ENCODE data around the gene SLC2A9. TPM values are rescaled to one million over a fixed set of nuclear protein-coding genes. Genes with fewer than 3 reads are reported as not detected.
"Not testable (repeated sequence)": the region's sequence is repeated elsewhere in the genome, so short reads cannot be mapped to it uniquely, and the experiment has no call there.

SLC2A9 gene
- total RNA-seq, 1 experiment from 2014 or later, result 1.2 TPM

GRCh38 chr4:9826551-9826950 is 194.7 kb downstream of the SLC2A9 start:
- no peak for DNase-seq (ENCODE audit: low read depth)

GRCh38 chr4:9825049-9825448 is 196.2 kb downstream of the SLC2A9 start:
- no peak for DNase-seq (ENCODE audit: low read depth)

- no peak for DNase-seq (ENCODE audit: low read depth)
Observed at GRCh38 chr4:9820343-9820742, 201.0 kb downstream of the SLC2A9 start.

- no peak for DNase-seq (ENCODE audit: low read depth)
Observed at GRCh38 chr4:9816285-9816684, 205.0 kb downstream of the SLC2A9 start.

- peak; percentile 13 for DNase-seq (ENCODE audit: low read depth)
Observed at GRCh38 chr4:9812501-9813340, 208.6 kb downstream of the SLC2A9 start.

GRCh38 chr4:9811806-9812205 is 209.5 kb downstream of the SLC2A9 start:
- DNase-seq (ENCODE audit: low read depth), result no peak

GRCh38 chr4:9808077-9808476 is 213.2 kb downstream of the SLC2A9 start:
- DNase-seq (ENCODE audit: low read depth), result no peak

GRCh38 chr4:9804918-9805317 is 216.4 kb downstream of the SLC2A9 start:
- peak; percentile 29 for DNase-seq (ENCODE audit: low read depth)

GRCh38 chr4:9800848-9801247 is 220.4 kb downstream of the SLC2A9 start:
- DNase-seq (ENCODE audit: low read depth), result peak; percentile 15

- DNase-seq (ENCODE audit: low read depth), result not testable (repeated sequence)
Observed at GRCh38 chr4:9796641-9797040, 224.7 kb downstream of the SLC2A9 start.

GRCh38 chr4:9792381-9792780 is 228.9 kb downstream of the SLC2A9 start:
- DNase-seq (ENCODE audit: low read depth), result no peak

- not testable (repeated sequence) for DNase-seq (ENCODE audit: low read depth)
Observed at GRCh38 chr4:9785891-9786290, 235.4 kb downstream of the SLC2A9 start.

GRCh38 chr4:9782136-9782436 is 239.2 kb downstream of the SLC2A9 start:
- no peak for DNase-seq (ENCODE audit: low read depth)

- DNase-seq (ENCODE audit: low read depth), result no peak
Observed at GRCh38 chr4:9781343-9782135, 239.8 kb downstream of the SLC2A9 start, which contains the start of gene DRD5. DRD5 (plus strand) TSS chr4:9781634; CDS start chr4:9782030, 396 bp downstream.

Other genes with a start within 250 kb of the SLC2A9 start
- not detected in 2 replicates for gene DRD5, start 239.9 kb downstream of the SLC2A9 start, total RNA-seq (2014; rRNA removed; shearing (Covaris generic))
- gene WDR1, start 95.3 kb upstream of the SLC2A9 start, total RNA-seq (2014; rRNA removed; shearing (Covaris generic)), result 394 and 409 TPM in 2 replicates